ENCODE results near the gene CPSF7.

Gene CPSF7

GRCh38 chr11:61353131-61354067 lies 76.4 kb downstream of the CPSF7 start:
- no peak for DNase-seq

Measured in cerebellar nuclear complex (tissue), 1 donor.